ENCODE data around the gene ZIK1.

DNA sequence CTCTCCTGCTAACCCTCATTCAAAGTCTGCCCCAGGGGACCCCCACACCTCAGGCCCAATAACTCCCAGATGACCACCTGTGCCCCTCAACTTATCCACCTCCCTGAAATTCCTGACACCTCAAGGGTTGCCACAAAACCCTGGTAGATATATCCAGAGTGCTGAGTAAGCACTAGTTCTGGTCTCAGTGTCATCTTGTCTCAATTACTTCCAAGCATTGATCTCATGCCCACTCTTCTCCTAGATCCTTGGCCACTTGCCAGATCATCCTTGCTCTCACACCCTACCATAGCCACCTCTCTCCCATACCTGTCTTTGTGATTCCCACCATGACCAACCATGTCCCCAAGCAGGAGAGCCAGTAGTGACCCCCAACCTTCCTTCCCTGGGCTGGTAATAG lies 7.3 kb upstream of the ZIK1 start:
- TF ChIP-seq CTCF (IDR thresholded peaks at IDR 0.05) (no peak), POLR2A (IDR thresholded peaks at IDR 0.05) (no peak)

Measured in breast epithelium (tissue), 3 donors.